GM23338 (cell line): ENCODE results near the gene ATOH7.

Source experiments
- CREB1 ChIP-seq: fragments of 250-450 bp; sonication (Bioruptor Pico); IDR thresholded peaks from 2 replicates; pipeline ENCODE4 v1.5.0; 2020; ENCODE audit warnings: low read depth, mild to moderate bottlenecking, moderate library complexity
- CTCF ChIP-seq, 2 experiments: fragments of 200-600 bp in 1 of 2; sonication (generic) in 1 of 2; conservative IDR thresholded peaks; 2 replicates each; pipeline versions ENCODE4 v1.5.1 to v1.6.1; 2016 to 2017; ENCODE audit warnings: antibody characterized with exemption in 2 of 2, low read depth in 2 of 2, mild to moderate bottlenecking in 2 of 2, moderate library complexity in 1 of 2
- EZH2 ChIP-seq: fragments of 200-600 bp; sonication (generic); IDR thresholded peaks from one replicate; pipeline ENCODE4 v1.8.0; 2017; ENCODE audit warnings: antibody characterized with exemption, mild to moderate bottlenecking, low read depth; ENCODE audit not compliant: unreplicated experiment
- EZH2phosphoT487 ChIP-seq: fragments of 200-600 bp; sonication (generic); IDR thresholded peaks from one replicate; pipeline ENCODE4 v1.8.1; 2018; ENCODE audit warnings: antibody characterized with exemption; ENCODE audit not compliant: unreplicated experiment
- JUNB ChIP-seq: IDR thresholded peaks from one replicate; pipeline ENCODE4 v1.6.1; 2016; ENCODE audit warnings: antibody characterized with exemption; ENCODE audit not compliant: unreplicated experiment
- NANOG ChIP-seq: IDR thresholded peaks from 2 replicates; pipeline ENCODE4 v1.6.1; 2016; ENCODE audit warnings: antibody characterized with exemption, borderline replicate concordance
- POLR2AphosphoS5 ChIP-seq: IDR thresholded peaks from 2 replicates; pipeline ENCODE4 v1.6.1; 2016; ENCODE audit warnings: antibody characterized with exemption, low read depth
- STAT1 ChIP-seq: IDR thresholded peaks from one replicate; pipeline ENCODE4 v1.6.1; 2016; ENCODE audit warnings: antibody characterized with exemption; ENCODE audit not compliant: unreplicated experiment
- ZNF331 ChIP-seq: fragments of 250-450 bp; sonication (Bioruptor Pico); IDR thresholded peaks from 2 replicates; pipeline ENCODE4 v1.5.0; 2020; ENCODE audit warnings: low read depth, mild to moderate bottlenecking, moderate library complexity
- TF ChIP-seq, protein P1 (sequence below): IDR thresholded peaks from one replicate; pipeline ENCODE4 v1.6.1; 2018; ENCODE audit warnings: antibody characterized with exemption; ENCODE audit not compliant: unreplicated experiment
- TF ChIP-seq, protein P2 (sequence below): IDR thresholded peaks from 2 replicates; pipeline ENCODE4 v1.6.1; 2016; ENCODE audit warnings: antibody characterized with exemption

GRCh38 chr10:68231817-68232251 is at the start of gene ATOH7:
- TF ChIP-seq CTCF (conservative IDR thresholded peaks at IDR 0.05; ENCODE audit: low read depth in 2 of 2): no peak
- TF ChIP-seq POLR2AphosphoS5: no peak; the same call in 1 of the 2 replicates
- no peak for TF ChIP-seq JUNB
- no peak for TF ChIP-seq EZH2phosphoT487
- TF ChIP-seq, protein P1, sequence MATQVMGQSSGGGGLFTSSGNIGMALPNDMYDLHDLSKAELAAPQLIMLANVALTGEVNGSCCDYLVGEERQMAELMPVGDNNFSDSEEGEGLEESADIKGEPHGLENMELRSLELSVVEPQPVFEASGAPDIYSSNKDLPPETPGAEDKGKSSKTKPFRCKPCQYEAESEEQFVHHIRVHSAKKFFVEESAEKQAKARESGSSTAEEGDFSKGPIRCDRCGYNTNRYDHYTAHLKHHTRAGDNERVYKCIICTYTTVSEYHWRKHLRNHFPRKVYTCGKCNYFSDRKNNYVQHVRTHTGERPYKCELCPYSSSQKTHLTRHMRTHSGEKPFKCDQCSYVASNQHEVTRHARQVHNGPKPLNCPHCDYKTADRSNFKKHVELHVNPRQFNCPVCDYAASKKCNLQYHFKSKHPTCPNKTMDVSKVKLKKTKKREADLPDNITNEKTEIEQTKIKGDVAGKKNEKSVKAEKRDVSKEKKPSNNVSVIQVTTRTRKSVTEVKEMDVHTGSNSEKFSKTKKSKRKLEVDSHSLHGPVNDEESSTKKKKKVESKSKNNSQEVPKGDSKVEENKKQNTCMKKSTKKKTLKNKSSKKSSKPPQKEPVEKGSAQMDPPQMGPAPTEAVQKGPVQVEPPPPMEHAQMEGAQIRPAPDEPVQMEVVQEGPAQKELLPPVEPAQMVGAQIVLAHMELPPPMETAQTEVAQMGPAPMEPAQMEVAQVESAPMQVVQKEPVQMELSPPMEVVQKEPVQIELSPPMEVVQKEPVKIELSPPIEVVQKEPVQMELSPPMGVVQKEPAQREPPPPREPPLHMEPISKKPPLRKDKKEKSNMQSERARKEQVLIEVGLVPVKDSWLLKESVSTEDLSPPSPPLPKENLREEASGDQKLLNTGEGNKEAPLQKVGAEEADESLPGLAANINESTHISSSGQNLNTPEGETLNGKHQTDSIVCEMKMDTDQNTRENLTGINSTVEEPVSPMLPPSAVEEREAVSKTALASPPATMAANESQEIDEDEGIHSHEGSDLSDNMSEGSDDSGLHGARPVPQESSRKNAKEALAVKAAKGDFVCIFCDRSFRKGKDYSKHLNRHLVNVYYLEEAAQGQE: no peak
- TF ChIP-seq EZH2: no peak
- TF ChIP-seq, protein P2, sequence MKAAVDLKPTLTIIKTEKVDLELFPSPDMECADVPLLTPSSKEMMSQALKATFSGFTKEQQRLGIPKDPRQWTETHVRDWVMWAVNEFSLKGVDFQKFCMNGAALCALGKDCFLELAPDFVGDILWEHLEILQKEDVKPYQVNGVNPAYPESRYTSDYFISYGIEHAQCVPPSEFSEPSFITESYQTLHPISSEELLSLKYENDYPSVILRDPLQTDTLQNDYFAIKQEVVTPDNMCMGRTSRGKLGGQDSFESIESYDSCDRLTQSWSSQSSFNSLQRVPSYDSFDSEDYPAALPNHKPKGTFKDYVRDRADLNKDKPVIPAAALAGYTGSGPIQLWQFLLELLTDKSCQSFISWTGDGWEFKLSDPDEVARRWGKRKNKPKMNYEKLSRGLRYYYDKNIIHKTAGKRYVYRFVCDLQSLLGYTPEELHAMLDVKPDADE: no peak
- no peak for TF ChIP-seq CREB1
- TF ChIP-seq NANOG: no peak
- TF ChIP-seq ZNF331: no peak
- no peak for TF ChIP-seq STAT1
